ENCODE data around the gene APOA5.

DNA sequence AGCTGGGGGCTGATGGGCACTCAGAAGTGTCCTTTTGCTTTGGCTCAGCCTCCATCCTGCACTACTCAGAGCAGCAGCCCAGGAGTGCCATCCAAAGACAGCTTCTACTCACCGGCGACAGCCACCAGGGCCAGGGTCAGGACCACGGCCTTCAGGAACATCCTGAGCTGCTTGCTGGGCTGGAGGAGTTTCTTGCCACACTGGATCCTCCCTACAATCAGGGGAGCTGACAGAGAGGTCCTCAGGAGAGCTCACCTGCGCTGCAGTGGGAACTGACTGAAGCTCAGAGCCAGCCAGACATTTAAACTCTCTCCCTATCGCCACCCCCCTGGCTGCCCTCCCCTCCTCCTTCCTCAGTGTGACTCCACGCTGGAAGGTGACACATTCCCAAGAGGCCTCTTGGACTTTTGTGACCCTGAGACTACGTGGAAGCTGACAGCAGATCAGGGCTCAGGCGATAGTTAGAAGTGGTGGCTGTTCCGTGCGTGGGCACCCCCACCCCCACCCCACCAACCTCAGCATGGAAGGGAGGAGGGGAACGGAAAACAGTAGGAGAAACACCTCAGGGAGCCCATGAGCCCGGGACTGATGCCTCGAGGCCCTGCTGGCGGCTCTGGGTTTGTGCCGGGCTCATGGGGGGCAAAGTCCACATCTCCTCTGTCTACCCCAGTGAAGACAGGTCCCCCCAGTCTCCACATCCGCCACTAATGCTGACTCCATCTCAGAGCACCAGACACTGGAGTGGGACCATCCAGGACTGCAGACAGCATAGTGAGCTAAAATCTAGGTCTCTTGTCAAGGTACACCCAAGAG lies 31.6 kb upstream of the APOA5 start, which contains the start of gene APOA4:
- TF ChIP-seq, protein P1, sequence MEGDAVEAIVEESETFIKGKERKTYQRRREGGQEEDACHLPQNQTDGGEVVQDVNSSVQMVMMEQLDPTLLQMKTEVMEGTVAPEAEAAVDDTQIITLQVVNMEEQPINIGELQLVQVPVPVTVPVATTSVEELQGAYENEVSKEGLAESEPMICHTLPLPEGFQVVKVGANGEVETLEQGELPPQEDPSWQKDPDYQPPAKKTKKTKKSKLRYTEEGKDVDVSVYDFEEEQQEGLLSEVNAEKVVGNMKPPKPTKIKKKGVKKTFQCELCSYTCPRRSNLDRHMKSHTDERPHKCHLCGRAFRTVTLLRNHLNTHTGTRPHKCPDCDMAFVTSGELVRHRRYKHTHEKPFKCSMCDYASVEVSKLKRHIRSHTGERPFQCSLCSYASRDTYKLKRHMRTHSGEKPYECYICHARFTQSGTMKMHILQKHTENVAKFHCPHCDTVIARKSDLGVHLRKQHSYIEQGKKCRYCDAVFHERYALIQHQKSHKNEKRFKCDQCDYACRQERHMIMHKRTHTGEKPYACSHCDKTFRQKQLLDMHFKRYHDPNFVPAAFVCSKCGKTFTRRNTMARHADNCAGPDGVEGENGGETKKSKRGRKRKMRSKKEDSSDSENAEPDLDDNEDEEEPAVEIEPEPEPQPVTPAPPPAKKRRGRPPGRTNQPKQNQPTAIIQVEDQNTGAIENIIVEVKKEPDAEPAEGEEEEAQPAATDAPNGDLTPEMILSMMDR (conservative IDR thresholded peaks at IDR 0.05 in 1 of 2, IDR thresholded peaks at IDR 0.05 in 1 of 2; ENCODE audit: extremely low read depth in 1 of 2, insufficient read depth in 1 of 2, low read depth in 1 of 2, low read length in 2 of 2), result no peak
- no peak for TF ChIP-seq EZH2 (IDR thresholded peaks at IDR 0.05; ENCODE audit: borderline replicate concordance, low read length)
